Fibroblast of the aortic adventitia (primary cell): ENCODE data around the gene GTF2H1. TPM values are rescaled to one million over a fixed set of nuclear protein-coding genes. Genes with fewer than 3 reads are reported as not detected.

ENCODE experiments used
- DNase-seq: peaks from one replicate; pipeline ENCODE4 v3.0.0-alpha.2; 2010; ENCODE audit warnings: low read depth
- H3K4me3 ChIP-seq: 2 replicates; pipeline ENCODE4 v1.5.1; 2011; ENCODE audit warnings: low read depth, mild to moderate bottlenecking, control low read depth, low read length, moderate library complexity
- CTCF ChIP-seq: IDR thresholded peaks from 2 replicates; pipeline ENCODE4 v1.5.1; 2011; ENCODE audit warnings: mild to moderate bottlenecking, low read length, control low read depth, inconsistent platforms; ENCODE audit not compliant: insufficient read depth
- total RNA-seq: library from RNA; depleted of rRNA; stranded (reverse); fragments of >200 nt; gene quantifications from 2 replicates; pipeline ENCODE4 v1.2.3, GENCODE V29; 2012; ENCODE audit warnings: low replicate concordance

GTF2H1 gene
- total RNA-seq, 1 donor, result 95.4 TPM

- no peak for TF ChIP-seq CTCF
- H3K4me3 ChIP-seq, result no peak overlapping the region
- DNase-seq, result no peak
Measured at GRCh38 chr11:18369398-18369797, 47.0 kb downstream of the GTF2H1 start.

- no peak for TF ChIP-seq CTCF
- no peak overlapping the region for H3K4me3 ChIP-seq
- DNase-seq, result no peak
Measured at GRCh38 chr11:18371279-18371678, 48.9 kb downstream of the GTF2H1 start.

GRCh38 chr11:18372201-18372600 lies 49.8 kb downstream of the GTF2H1 start:
- DNase-seq, result no peak
- no peak overlapping the region for H3K4me3 ChIP-seq
- no peak for TF ChIP-seq CTCF

- DNase-seq, result no peak
- H3K4me3 ChIP-seq, result no peak overlapping the region
- no peak for TF ChIP-seq CTCF
Measured at GRCh38 chr11:18374956-18375355, 52.6 kb downstream of the GTF2H1 start.

- no peak for DNase-seq
- no peak overlapping the region for H3K4me3 ChIP-seq
- TF ChIP-seq CTCF, result no peak
Measured at GRCh38 chr11:18375941-18376340, 53.6 kb downstream of the GTF2H1 start.

GRCh38 chr11:18379201-18379600 lies 56.8 kb downstream of the GTF2H1 start:
- no peak for DNase-seq
- H3K4me3 ChIP-seq, result no peak overlapping the region
- TF ChIP-seq CTCF, result no peak

GRCh38 chr11:18383388-18384156 lies 61.2 kb downstream of the GTF2H1 start:
- no peak overlapping the region for H3K4me3 ChIP-seq
- TF ChIP-seq CTCF, result no peak

More at GRCh38 chr11:18383388-18384156, 61.2 kb downstream of the GTF2H1 start:
- DNase-seq, result peak; percentile 99
